ENCODE measurements around the gene OSER1.
A peak's percentile ranks its signal among the peaks of the same experiment; 100 is the strongest.

The OSER1 gene

DNA sequence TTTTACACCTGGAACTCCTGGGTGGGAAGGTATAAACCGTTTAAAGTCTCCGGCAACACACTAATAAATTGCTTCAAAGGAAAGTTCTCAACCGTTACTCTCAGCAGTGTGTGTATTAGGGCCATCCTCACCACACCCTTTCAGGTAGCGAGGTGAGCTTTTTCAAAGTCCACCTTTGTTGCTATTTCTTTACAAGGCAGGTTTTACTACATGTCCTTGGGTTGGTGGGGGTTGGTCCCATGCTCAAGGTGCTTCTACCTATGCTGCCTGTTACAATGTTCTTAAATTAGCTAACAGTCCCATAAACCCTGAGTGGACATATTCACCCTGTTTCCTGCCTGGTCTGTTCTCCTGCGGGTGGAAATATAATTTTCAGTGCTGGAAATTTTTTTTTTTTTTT, 13.2 kb upstream of the OSER1 start:
- DNase-seq = no peak

DNA sequence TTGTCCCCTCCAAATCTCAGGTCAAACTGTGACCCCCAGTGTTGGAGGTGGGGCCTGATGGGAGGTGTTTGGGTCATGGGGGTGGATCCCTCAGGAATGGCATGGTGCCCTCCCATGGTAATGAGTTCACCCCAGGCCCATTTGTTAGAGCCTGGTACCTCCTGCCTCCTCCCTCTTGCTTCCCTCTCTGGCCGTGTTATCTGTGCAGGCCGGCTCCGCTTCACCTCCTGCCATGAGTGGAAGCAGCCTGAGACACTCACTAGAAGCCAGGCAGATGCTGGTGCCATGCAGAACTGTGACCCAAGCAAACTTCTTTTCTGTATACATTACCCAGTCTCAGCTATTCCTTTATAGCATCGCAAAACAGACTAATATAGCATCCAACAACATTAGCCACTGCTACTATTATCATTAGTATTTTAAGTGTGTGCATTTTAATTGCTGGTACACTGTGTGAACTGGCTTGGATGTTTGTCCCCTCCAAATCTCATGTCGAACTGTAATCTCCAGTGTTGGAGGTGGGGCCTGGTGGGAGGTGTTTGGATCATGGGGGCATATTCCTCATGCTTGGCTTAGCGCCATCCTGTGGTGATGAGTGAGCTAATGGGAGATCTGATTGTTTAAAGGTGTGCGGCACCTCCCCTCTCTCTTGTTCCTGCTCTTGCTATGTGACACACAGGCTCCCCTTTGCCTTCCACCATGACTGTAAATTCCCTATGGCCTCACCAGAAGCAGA, 12.2 kb upstream of the OSER1 start:
- no peak for DNase-seq

GRCh38 chr20:44222027-44222426, 11.5 kb upstream of the OSER1 start:
- DNase-seq = no peak

DNA sequence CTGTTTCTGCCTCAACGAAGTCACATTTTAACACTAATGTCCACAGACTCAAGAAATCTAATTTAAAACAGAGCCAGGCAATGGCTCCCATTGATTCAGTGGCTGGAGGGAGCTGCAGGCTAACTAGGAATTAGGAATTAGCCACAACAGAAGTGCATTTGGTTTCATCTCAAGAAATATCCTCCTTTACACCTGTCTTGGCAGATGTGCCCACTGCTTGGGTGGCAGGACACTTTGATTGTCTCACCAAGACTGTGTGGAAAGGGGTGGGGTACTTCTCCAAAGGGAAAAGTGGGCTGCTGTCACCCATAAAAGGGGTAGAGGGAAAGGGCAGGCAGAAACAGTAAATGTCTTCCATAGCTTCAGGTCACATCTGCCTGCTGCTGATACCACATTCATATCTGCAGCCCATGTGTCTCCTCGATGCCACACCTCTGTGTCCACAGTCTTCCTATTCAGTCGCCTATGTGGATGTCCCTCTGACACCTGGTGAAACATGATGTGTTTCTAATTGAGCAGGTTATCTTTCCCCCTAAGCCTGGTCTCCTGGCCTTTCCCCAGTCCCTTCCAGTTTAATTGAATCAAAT, 10.9 kb upstream of the OSER1 start:
- DNase-seq = no peak

DNA sequence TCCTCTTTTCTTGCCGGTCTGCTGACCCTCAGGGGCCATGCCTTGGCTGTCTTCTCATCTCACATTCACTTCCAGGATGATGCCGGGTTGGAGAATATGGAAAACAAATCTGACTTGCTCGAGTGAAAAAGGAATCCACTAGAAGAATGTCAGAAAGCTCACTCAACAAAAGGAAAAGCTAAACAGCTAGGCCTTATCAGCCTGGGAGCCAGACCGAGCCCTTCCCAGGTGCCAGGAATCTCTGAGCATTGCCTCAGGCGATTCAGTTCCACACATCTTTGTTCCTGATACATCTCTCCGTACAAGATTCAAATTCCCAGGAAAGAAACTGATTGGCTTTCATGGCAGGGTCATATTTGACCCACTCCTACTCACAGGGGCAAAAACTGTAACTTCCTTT, 9.2 kb upstream of the OSER1 start:
- DNase-seq = no peak

DNA sequence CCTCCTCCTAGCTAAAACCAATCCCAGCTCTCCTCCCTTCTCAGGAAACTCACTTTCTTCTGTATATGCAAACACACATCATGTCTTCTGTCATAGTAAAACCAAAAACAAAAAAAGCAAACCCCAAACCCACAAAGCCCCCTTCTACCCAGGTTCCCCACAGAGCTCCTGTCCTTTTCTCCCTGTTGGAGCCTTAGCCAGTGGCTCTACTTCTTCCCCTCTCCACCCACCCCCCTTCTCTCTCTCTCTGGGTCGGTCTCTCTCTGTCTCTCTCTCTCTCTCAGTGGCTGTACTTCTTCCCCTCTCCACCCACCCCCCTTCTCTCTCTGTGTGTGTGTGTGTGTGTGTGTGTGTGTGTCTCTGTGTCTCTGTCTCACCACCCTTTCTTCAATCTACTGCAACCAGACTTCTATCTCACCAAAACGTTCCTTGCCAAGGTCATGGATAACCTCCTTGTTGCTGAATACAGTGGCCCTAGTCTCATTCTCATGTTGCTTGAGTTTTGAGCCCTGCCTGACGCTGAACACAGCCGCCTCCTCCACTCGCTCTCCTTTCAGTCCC, 8.7 kb upstream of the OSER1 start:
- no peak for DNase-seq

GRCh38 chr20:44218446-44218845, 7.9 kb upstream of the OSER1 start:
- no peak for DNase-seq

DNA sequence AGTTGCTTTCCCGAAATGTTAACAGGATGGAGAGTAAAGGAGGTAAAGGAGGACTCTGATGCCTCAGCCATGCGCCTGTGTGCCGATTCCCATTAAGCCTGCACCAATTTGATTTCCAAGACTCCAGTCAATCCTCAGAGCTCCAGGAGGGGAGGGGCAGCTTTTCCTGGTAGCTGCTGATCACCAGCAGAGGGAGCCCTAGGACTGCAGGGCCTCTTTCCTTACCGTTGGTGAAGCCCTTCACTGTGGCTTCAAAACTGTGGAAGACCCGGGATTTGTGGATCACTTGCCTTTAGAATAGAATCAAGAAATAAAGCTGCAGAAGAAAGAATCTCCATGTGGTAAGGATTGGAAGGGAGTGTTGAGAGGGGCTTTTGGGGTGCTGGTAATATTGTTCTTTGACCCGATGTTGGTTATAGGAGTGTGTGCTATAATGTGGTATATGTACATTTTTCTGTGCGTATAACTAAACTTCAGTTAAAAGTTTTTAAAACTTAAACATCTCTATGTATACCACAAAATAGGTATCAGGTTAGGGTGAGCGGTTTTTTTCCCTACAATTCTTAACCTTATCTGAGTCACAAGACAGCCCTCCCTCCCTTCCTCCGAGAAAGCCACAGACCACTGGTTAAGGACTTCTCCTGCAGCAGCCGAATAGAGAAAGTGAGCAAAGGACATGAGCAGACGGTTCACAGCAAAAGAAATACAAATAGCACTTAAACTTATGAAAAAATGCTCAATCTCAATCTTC, 6.9 kb upstream of the OSER1 start:
- peak; percentile 66 for DNase-seq

GRCh38 chr20:44215125-44215524, 4.6 kb upstream of the OSER1 start:
- peak; percentile 75 for DNase-seq

- DNase-seq = no peak
These were observed 2.2 kb upstream of the OSER1 start for GRCh38 chr20:44212792-44213191.

DNA sequence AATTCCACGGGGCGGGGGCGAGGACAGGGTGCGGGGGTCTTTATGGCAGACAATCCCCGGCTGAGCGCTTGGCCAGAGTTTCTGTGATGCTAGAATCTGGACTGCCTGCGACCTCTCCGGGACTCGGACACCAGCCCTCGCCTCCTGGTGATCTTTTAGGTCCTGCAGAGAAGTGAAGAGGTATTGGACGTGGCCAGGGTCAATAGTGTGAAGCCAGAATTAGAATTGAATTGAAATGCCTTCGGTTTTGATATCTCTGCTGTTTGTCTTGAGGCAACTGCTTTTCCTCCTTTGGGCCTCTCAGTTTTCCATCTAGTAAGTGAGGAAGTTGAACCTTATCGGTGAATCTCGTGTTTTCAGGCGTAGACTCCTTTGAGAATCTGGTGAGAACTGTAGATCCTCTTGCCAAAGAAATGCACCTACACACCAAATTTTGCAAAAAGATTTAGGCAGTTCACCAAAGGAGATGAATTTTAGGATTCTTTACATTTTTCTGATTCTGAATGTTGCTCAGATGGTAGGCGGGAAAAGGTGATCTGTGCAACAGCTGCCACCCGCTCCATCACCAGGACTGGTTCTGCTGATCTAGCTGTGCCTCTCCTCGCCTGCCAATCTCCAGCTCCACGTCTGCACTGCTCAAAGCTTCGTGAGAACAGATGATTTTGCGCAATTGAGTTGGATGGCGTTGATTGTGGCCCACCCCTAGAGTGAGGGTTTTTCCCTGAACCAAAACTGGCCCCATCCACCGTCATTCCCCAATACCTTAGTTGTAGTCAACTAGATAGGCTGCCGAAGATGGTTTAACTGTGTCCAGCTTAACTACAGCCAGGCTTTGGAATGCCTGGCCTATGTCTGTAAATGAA, 837 bp upstream of the OSER1 start:
- peak; percentile 40 for DNase-seq

DNA sequence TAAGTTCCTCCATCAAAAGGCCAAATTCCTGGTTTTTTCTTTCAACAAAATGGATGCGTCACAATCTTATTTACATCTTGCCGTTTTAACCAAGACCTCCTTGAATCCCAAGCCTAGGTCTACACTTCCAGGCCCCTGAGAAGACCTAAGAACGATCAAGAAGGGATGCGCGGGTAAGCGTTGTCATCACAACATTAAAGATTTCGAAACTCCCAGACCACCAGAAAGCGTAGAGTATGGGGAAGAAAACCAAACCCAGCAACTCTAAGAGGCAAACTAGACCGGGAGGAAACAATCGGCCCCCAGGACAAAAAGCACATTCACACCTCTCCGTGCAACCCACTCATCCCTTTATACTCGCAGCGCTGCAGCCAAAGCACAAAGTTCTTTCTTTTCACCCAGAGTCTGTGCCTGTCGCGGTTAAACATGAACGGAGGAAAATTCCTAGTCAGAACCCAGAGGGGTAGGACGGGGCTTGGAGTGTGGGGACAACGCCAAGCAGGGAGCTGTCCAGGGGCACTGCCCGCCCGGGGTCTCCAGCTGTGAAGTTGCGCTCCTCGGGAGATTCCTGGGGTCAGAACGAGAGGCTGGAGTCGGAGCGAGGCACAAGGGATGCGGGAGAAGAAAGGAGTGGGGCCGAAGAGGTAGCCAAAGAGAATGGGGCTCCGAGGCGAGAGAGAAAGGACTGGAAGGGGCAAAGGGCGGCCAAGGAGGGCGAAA, 725 bp downstream of the OSER1 start:
- DNase-seq = peak; percentile 10

GRCh38 chr20:44208770-44209169, 1.8 kb downstream of the OSER1 start:
- DNase-seq = no peak

DNA sequence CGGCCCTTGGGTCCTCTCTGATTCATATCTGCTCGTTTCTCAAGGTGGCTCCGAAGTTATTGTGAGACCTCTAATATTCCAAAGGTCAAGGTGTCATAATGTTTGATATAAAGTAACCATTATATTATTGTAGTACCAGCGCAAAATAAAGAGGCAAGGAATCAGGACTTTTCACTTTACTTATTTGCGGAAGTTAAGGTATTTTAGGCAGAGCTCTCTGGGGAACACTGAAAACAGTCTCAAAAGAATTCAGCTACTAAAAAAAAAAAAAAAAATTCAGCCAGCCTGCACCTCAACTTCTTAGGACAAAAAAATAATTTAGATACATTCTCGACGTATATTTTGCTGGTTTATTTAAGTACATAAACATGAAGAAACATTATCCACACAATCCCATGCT, 2.4 kb downstream of the OSER1 start:
- no peak for DNase-seq

DNA sequence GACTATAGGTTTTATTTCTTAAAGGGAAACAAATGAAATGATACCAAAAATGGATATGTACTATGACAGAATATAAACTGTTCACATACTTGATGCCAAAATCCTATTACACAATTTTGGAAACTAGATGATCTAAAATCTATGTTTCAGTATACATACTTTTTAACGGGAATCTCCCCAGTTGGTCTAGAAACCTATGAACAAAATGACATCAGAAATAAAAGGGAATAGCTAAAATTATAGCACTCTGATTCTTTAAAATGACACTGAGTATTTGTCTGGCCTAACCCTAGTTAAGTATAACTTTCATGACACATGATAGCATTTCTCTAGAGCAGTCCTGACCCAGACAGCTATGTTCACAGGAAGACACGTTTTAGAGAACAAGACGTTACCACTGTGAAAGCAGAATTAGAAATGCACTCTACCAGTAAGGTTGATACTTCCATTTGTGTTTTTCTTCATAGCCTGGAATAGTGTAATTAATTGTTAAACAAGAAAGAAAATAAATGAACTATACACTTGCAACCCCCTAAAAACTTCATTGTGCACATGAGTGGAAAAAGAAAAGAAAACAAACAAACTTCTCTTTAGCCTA, 3.3 kb downstream of the OSER1 start:
- no peak for DNase-seq

GRCh38 chr20:44206132-44206531, 4.4 kb downstream of the OSER1 start:
- no peak for DNase-seq

GRCh38 chr20:44204832-44205215, 5.7 kb downstream of the OSER1 start:
- no peak for DNase-seq

GRCh38 chr20:44204156-44204831, 6.3 kb downstream of the OSER1 start:
- DNase-seq = no peak

DNA sequence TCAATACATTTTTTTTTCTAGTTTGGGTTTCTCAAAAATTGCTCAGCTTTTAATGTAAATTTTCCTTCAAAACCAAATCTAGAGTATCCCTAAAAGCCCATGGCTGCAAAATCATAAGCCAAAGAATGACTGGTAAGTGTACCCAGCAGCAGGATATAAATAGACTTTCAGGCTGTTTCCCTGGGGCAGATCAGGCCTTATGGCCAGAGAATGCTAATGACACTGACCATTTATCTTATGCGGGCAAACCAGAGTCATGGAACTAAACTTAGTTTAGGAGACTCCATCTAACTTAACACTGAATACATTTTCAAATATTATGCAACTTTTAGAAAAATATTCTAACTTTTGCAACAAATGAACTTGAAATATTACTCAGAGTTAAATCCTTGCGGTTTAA, 7.4 kb downstream of the OSER1 start:
- no peak for DNase-seq

- no peak for DNase-seq
These were observed 9.6 kb downstream of the OSER1 start for GRCh38 chr20:44200983-44201382.

DNA sequence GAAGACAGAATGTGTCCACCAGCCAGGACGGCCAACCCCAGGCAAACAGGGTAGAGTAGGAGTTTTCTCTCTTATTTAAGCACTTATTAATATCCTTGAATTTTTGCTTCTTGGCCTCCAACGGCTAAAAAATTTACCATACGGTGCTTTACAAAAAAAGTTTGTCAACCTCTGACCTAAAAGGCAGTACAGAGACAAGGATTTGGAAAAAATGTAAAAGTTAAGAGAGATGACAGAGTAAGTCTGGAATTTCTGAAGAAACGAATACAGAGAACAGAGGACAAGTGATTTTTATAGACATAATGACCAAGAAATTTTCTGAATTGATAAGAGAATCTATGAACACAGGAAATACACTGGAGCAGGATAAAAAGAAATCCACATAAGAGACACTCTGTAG, 10.2 kb downstream of the OSER1 start:
- DNase-seq = no peak

All from RPMI8226 (cell line).